ENCODE measurements around the gene RSKR. TPM values are rescaled to one million over a fixed set of nuclear protein-coding genes. Genes with fewer than 3 reads are reported as not detected.
"Not testable (repeated sequence)": the region's sequence is repeated elsewhere in the genome, so short reads cannot be mapped to it uniquely, and the experiment has no call there.

Gene RSKR
- 2.1 and 2.8 TPM in 2 replicates for total RNA-seq

- no peak for DNase-seq (ENCODE audit: low read depth in 2 of 2)
Measured at GRCh38 chr17:28613931-28614381, at the start of gene RSKR. Gene RSKR (minus strand): TSS chr17:28614185. CDS start chr17:28614161, 24 bp downstream.

DNA sequence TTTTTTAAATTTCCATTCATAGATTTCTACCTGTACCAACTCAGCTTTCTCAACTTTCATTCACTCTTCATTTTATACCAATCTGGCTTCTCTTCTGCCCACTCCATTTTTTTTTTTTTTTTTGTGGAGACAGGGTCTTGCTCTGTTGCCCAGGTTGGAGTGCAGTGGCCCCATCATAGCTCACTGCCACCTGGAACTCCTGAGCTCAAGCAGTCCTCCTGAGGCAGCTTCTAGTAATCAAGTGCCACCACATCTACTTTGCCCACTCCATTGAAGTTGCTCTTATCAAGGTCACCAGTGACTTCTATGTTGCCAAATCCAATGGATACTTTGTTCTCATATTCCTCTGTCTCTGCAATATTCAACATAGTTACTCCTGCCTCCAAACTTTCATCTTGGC lies 49.7 kb upstream of the RSKR start:
- no peak for DNase-seq (ENCODE audit: low read depth in 2 of 2)

GRCh38 chr17:28662527-28662829 lies 48.5 kb upstream of the RSKR start:
- no peak for DNase-seq (ENCODE audit: low read depth in 2 of 2)

GRCh38 chr17:28661635-28662526 lies 47.9 kb upstream of the RSKR start, which contains the start of the genes SDF2 and SUPT6H:
Gene SDF2 (minus strand): TSS chr17:28661906. CDS start chr17:28661876, 30 bp downstream.
Gene SUPT6H (plus strand): TSS chr17:28662205. CDS start chr17:28673402, 11,197 bp downstream.
- DNase-seq (ENCODE audit: low read depth in 2 of 2): peak; percentile 75 to 89

- not testable (repeated sequence) for DNase-seq (ENCODE audit: low read depth in 2 of 2)
Measured at GRCh38 chr17:28659497-28659881, 45.5 kb upstream of the RSKR start.

DNA sequence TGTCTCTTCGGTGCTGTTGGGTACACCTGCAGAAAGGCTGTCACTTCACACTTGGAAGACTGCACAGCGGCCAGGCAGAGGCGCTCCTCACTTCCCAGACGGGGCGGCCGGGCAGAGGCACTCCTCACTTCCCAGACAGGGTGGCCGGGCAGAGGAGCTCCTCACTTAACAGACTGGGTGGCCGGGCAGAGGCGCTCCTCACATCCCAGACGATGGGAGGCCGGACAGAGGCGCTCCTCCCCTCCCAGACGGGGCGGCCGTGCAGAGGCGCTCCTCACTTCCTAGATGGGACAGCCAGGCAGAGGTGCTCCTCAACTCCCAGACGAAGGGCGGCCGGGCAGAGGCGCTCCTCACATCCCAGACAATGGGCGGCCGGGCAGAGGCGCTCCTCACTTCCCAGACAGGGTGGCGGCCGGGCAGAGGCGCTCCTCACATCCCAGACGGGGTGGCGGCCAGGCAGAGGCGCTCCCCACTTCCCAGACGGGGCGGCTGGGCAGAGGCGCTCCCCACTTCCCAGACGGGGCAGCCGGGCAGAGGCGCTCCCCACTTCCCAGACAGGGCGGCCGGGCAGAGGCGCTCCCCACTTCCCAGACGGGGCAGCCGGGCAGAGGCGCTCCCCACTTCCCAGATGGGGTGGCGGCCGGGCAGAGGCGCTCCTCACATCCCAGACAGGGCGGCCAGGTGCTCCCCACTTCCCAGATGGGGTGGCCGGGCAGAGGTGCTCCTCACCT lies 44.9 kb upstream of the RSKR start:
- DNase-seq (ENCODE audit: low read depth in 2 of 2): not testable (repeated sequence)

DNA sequence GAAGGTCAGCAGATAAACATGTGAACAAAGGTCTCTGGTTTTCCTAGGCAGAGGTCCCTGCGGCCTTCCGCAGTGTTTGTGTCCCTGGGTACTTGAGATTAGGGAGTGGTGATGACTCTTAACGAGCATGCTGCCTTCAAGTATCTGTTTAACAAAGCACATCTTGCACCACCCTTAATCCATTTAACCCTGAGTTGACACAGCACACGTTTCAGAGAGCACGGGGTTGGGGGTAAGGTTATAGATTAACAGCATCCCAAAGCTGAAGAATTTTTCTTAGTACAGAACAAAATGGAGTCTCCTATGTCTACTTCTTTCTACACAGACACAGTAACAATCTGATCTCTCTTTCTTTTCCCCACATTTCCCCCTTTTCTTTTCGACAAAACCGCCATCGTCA lies 44.4 kb upstream of the RSKR start:
- not testable (repeated sequence) for DNase-seq (ENCODE audit: low read depth in 2 of 2)

DNA sequence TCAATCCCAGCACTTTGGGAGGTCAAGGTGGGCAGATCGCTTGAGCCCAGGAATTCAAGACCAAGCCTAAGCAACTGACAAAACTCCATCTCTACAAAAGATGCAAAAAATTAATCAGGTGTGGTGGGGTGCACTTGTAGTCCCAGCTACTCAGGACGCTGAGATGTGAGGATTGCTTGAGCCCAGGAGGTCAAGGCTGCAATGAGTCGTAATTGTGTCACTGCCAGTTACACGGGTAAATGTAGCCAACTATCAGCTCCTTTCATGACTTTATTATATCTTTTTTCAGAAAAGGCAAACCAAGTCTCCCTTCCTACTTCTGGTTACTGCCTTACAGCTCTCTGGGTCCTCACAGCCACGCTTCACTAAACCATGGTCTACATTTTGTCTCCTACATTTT lies 43.8 kb upstream of the RSKR start:
- DNase-seq (ENCODE audit: low read depth in 2 of 2): no peak

DNA sequence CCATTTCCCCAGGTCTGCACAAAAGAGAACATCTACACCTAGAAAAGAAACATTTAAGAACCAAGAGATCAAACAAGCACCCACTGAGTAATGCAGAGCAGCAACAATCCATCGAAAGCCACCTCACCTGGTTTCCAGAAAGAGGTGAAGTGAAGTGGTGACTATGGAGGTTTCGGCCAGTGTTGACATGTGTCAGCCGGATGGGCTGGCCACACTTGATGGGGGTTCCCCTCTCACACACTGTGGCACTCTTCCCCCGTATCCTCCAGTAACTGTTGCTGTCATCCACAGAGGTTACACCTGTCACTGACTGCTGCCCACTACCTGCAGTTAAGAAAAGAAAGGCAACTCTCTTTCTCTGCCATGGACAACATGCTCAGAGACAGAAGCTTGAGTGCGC lies 41.2 kb upstream of the RSKR start:
- no peak for DNase-seq (ENCODE audit: low read depth in 2 of 2)

DNA sequence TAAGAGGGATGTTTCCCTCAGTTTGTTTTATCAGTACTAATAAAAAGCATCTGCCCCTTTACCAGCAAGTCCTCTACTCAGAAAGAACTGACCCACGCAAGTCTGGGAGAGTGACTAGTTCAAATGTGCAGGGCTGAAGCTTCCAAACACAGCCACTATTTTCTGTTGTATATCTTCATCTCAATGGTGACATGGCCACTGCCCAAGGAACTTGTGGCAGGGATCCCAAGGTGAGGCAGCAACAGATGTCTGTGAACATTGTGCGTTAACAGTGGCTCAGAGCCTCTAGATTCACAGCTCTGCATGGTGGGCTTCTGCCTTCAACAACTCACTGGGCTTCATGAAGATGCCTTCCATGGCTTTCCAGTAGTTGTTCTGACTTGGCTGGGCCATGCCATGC lies 34.7 kb upstream of the RSKR start:
- no peak for DNase-seq (ENCODE audit: low read depth in 2 of 2)

- no peak for DNase-seq (ENCODE audit: low read depth in 2 of 2)
Measured at GRCh38 chr17:28646039-28646754, 32.2 kb upstream of the RSKR start.

- DNase-seq (ENCODE audit: low read depth in 2 of 2): no peak
Measured at GRCh38 chr17:28645576-28645939, 31.6 kb upstream of the RSKR start.

GRCh38 chr17:28644787-28645575 lies 31.0 kb upstream of the RSKR start, which contains the start of gene BLTP2:
Gene BLTP2 (minus strand): TSS chr17:28645158. CDS start chr17:28645056, 102 bp downstream.
- peak; percentile 88 to 97 for DNase-seq (ENCODE audit: low read depth in 2 of 2)

DNA sequence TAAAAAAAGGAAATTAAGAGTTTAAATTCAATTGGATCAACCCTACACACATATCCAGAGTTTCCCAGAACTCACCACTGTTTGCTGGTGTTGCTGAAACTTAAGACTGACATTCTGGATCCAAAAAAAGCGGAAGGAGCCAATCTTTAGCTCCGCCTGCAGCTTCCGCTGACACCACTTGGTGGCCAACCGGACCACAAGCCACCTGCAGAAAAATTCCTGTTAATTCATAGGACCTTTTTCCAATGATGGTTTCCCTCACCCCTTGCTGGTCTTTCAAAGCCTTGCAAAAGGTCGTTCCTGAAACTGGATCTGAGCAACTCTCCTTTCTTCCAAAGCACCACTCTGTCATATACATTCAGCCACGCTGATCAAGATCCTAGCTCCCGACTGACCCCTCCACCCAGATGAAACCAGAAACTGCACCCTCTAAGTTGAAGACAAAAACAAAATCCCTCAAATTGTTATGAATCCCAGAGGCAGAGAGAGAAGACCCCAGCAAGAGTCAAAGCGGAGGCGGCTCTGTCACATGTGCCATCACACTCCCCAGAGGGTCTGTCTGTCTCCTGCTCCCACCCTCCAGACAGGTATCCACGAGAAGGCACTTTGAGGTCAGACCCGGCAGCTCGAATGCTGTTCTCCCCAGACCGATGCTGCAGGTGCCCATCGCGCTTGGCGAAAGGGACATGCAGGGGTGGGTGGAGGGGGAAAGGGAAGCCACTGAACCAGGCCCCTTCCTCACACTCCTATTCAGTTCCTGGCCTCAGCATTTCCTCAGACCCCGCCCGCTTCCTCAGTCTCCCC lies 30.2 kb upstream of the RSKR start:
- DNase-seq (ENCODE audit: low read depth in 2 of 2): peak; percentile 10 to 27

DNA sequence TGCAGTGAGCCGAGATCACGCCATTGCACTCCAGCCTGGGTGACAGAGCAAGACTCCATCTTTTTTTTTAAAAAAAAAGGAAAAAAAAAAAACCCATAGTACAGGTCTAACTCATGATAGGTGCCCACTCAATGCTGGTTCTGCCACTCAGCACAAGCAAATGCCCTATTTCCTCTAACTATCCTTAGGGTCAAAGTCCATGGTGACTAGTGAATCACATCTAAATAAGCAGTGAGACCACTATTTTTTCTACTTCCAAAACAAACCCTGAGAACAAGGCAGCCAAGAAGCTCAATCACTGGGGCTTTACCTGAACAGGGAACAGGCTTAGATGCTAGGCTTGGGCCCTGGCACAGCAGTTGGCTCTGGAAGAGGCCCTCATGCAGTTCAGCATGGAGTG lies 27.6 kb upstream of the RSKR start:
- no peak for DNase-seq (ENCODE audit: low read depth in 2 of 2)

DNA sequence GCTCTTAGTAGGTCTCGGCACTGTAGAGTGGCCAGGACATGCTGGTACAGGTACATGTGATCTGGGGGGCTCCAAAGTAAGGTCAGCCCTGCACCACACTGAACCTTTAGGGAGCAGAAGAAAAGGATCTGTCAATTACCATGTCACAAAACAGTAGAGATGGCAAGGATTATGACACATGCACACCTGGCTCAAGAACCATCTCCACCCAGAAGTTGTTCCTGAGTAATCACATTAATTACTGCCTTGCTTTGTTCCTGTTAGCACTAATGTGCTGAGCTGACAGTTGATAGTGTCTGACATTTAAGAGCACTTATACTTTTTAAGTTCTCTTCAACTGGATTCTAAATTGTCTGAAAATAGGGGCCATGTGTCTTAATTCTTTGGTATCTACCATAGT lies 21.5 kb upstream of the RSKR start:
- DNase-seq (ENCODE audit: low read depth in 2 of 2): no peak

DNA sequence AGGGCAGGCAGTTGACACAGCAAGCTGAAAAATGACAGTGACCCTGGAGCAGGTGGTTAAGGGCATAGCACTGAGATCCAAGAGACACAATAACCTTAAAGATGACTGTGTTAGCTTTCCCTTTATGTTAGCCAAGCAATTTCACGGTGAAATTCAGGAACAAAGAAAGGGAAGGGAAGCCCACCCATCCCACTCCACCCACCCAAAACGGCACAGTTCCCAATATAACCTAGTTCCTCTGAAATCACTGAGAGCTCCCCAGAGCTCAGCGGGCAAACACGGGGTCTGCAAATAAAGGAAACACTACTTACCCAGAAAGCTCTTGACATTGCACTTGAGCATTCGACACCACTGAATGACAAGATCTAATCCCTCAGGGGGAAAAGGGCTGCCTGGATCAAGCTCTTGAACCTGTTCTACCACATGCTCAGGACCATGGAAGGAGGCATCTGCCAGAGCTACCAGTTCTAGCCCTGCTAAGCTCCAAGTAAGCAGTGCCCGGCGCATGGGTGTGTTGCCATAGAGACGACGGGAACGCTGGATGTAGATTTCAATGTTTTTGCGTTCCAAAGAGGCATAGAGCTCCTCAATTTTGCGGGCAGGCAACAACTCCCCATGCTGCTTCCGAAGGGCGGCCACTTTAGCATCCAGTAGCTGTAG lies 20.4 kb upstream of the RSKR start:
- DNase-seq (ENCODE audit: low read depth in 2 of 2): no peak

DNA sequence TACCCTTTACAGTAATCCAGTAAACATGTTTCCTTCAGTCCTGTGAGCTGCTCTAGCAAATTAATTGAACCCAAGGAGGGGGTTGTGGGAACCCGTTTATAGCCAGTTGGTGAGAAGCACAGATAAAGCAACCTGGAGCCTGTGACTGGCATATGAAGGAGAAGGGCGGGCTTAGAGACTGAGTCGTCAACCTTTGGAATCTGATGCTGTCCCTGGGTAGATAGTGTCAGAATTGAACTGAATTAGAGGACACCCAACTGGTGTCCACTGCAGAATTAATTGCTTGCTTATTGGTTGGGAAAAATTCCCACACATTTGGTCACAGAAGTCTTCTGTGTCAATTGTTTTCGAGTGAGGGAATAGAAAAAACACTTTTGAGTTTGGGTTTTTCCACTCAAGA lies 12.8 kb upstream of the RSKR start:
- DNase-seq (ENCODE audit: low read depth in 2 of 2): no peak

- no peak for DNase-seq (ENCODE audit: low read depth in 2 of 2)
Measured at GRCh38 chr17:28624148-28624547, 10.2 kb upstream of the RSKR start.

DNA sequence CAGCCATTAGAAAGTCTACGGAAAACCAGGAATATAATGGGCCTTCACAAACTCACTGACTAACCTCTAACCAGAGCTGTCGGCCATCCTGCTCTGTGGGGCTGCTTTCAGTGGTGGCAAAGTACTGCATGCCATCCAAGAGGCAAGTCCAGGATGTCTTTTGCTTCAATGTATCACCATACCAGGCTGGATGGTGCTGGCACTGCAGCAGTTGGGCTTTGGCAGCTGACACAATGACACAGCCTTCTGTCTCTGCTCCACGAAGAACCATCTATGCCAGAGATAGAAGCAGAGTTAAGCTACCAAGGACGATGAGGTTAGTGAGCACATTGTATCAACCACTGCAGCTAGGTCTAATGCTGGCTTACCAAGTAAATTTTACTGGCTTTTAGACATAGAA lies 9.7 kb upstream of the RSKR start:
- no peak for DNase-seq (ENCODE audit: low read depth in 2 of 2)
